K562 (cell line): ENCODE measurements around the gene MARK2. TPM values are rescaled to one million over a fixed set of nuclear protein-coding genes. Genes with fewer than 3 reads are reported as not detected.

Experiments used
- BCL6 ChIP-seq: fragments of 250-450 bp; sonication (Bioruptor Pico); IDR thresholded peaks from 2 replicates; pipeline ENCODE4 v1.4.0; 2020
- CHD1 ChIP-seq: fragments of 200-600 bp; sonication (generic); IDR thresholded peaks from one replicate; pipeline ENCODE4 v1.6.1; 2012; ENCODE audit warnings: mild to moderate bottlenecking, moderate library complexity, low read length, inconsistent platforms
- CREB3 ChIP-seq: fragments of 450-650 bp; conservative IDR thresholded peaks from 2 replicates; pipeline ENCODE4 v1.6.1; 2016; ENCODE audit warnings: missing genetic modification characterization, low read depth, mild to moderate bottlenecking, missing compliant biosample characterization, moderate library complexity
- DEAF1 ChIP-seq: fragments of 450-650 bp; formaldehyde crosslinking; IDR thresholded peaks from 2 replicates; pipeline ENCODE4 v1.4.0; 2020; ENCODE audit warnings: mild to moderate bottlenecking, moderate library complexity
- FIP1L1 ChIP-seq: fragments of 200-400 bp; formaldehyde crosslinking; IDR thresholded peaks from 2 replicates; pipeline ENCODE4 v1.6.1; 2018; ENCODE audit warnings: mild to moderate bottlenecking, low read depth, low read length; ENCODE audit not compliant: poor library complexity, severe bottlenecking
- HDAC1 ChIP-seq, 2 experiments: fragments of 450-650 bp; IDR thresholded peaks; 2 replicates each; pipeline ENCODE4 v1.6.1; 2016 to 2017; ENCODE audit warnings: inconsistent platforms in 1 of 2, mild to moderate bottlenecking in 1 of 2, moderate library complexity in 1 of 2
- MAZ ChIP-seq, 2 experiments: fragments of 450-650 bp in 1 of 2; sonication (generic) in 1 of 2; formaldehyde crosslinking; IDR thresholded peaks in 1 of 2; conservative IDR thresholded peaks in 1 of 2; 2 replicates each; pipeline versions ENCODE4 v1.4.0 to v1.5.0; 2020; ENCODE audit warnings: mild to moderate bottlenecking in 1 of 2, missing genetic modification reagents in 1 of 2
- MTA3 ChIP-seq: fragments of 450-650 bp; formaldehyde crosslinking; IDR thresholded peaks from 2 replicates; pipeline ENCODE4 v1.6.1; 2017; ENCODE audit warnings: mild to moderate bottlenecking, borderline replicate concordance
- PCBP1 ChIP-seq: fragments of 200-400 bp; formaldehyde crosslinking; IDR thresholded peaks from 2 replicates; pipeline ENCODE4 v1.6.1; 2018; ENCODE audit warnings: mild to moderate bottlenecking, low read depth, low read length; ENCODE audit not compliant: poor library complexity, severe bottlenecking
- POLR3A ChIP-seq: IDR thresholded peaks from 2 replicates; pipeline ENCODE4 v1.6.1; 2011; ENCODE audit warnings: borderline replicate concordance, mild to moderate bottlenecking, moderate library complexity; ENCODE audit not compliant: insufficient read length, insufficient read depth; ENCODE audit errors: extremely low read depth
- RB1 ChIP-seq: fragments of 450-650 bp; IDR thresholded peaks from 2 replicates; pipeline ENCODE4 v1.6.1; 2017; ENCODE audit warnings: low read depth, mild to moderate bottlenecking
- RFX5 ChIP-seq: IDR thresholded peaks from 2 replicates; pipeline ENCODE4 v1.6.1; 2011; ENCODE audit warnings: low read depth, mild to moderate bottlenecking, improper control_type of control experiment, low read length
- SLC30A9 ChIP-seq: fragments of 250-450 bp; sonication (Bioruptor Pico); IDR thresholded peaks from 2 replicates; pipeline ENCODE4 v1.8.0; 2022; ENCODE audit warnings: mild to moderate bottlenecking, moderate library complexity
- SMARCC2 ChIP-seq: fragments of 450-650 bp; IDR thresholded peaks from 2 replicates; pipeline ENCODE4 v1.6.1; 2017; ENCODE audit warnings: antibody characterized with exemption, moderate library complexity, mild to moderate bottlenecking, low read depth
- SRSF3 ChIP-seq: fragments of 200-400 bp; formaldehyde crosslinking; IDR thresholded peaks from 2 replicates; pipeline ENCODE4 v1.6.1; 2016; ENCODE audit warnings: mild to moderate bottlenecking, low read length, moderate library complexity; ENCODE audit not compliant: insufficient read depth
- TAF1 ChIP-seq: IDR thresholded peaks from 2 replicates; pipeline ENCODE4 v1.6.1; 2011; ENCODE audit warnings: mild to moderate bottlenecking, low read length, moderate library complexity; ENCODE audit not compliant: insufficient read depth, control insufficient read depth, severe bottlenecking; ENCODE audit errors: extremely low read depth
- TCF3 ChIP-seq: sonication (generic); formaldehyde crosslinking; IDR thresholded peaks from 2 replicates; pipeline ENCODE4 v1.4.0; 2020; ENCODE audit warnings: mild to moderate bottlenecking, missing genetic modification reagents
- TSHZ1 ChIP-seq: fragments of 250-450 bp; sonication (Bioruptor Pico); IDR thresholded peaks from 2 replicates; pipeline ENCODE4 v1.4.0; 2020; ENCODE audit warnings: mild to moderate bottlenecking, moderate library complexity
- ZBED1 ChIP-seq: IDR thresholded peaks from 2 replicates; pipeline ENCODE4 v1.6.1; 2014
- ZBTB7A ChIP-seq: IDR thresholded peaks from 2 replicates; pipeline ENCODE4 v1.6.1; 2011; ENCODE audit warnings: low read depth, mild to moderate bottlenecking, low read length, moderate library complexity, borderline replicate concordance; ENCODE audit not compliant: control insufficient read depth
- polyA plus RNA-seq, 8 experiments: library from polyadenylated mRNA; depleted of rRNA in 4 of 8; stranded (reverse) in 5 of 8; unstranded in 3 of 8; fragments of >200 nt; fragmentation: Nextera tagmentation in 2 of 8; fragmentation: Illumina TruSeq in 1 of 8; extraction: Ambion mirVana in 2 of 8; extraction: Trizol in 1 of 8; gene quantifications; 2 replicates each; pipeline versions ENCODE4 v1.2.1 to v1.2.3, GENCODE V29; 2011 to 2014; ENCODE audit warnings: inconsistent platforms in 1 of 8, missing spikeins in 1 of 8
- total RNA-seq, 7 experiments: library from RNA; depleted of rRNA in 6 of 7; stranded (reverse); fragments of >200 nt in 6 of 7; fragmentation: Illumina TruSeq in 2 of 7; extraction: Trizol in 2 of 7; gene quantifications; 2 replicates each; pipeline versions ENCODE4 v1.2.1 to v1.2.3, GENCODE V29; 2011 to 2021; ENCODE audit warnings: low replicate concordance in 1 of 7

Gene MARK2
- total and polyA plus RNA-seq, 9 of the 15 experiments (the other 6 are each of a cell fraction or from before 2014, with no cell fraction given): 0.32 to 43.5 (median 15.1) TPM

GRCh38 chr11:63915961-63916836, 77.3 kb downstream of the MARK2 start (continued):
- TF ChIP-seq DEAF1 (CRISPR knock-in tag): no peak
- peak; percentile 63; the same call in 1 of the 2 replicates for TF ChIP-seq MTA3
- no peak for TF ChIP-seq FIP1L1
- TF ChIP-seq TAF1: no peak
- no peak for TF ChIP-seq CREB3 (tag)
- TF ChIP-seq SRSF3: no peak
- TF ChIP-seq SMARCC2: no peak
- TF ChIP-seq MAZ (CRISPR knock-in tag; conservative IDR thresholded peaks at IDR 0.05 in 1 of 2, IDR thresholded peaks at IDR 0.05 in 1 of 2): peak; percentile 28 to 65; a peak in 2 of 4 replicates
- peak; percentile 44; the same call in 1 of the 2 replicates for TF ChIP-seq RB1
- peak in 1 of 2 experiments; percentile 33; a peak in 1 of 4 replicates for TF ChIP-seq HDAC1 (IDR thresholded peaks at IDR 0.05)
- TF ChIP-seq POLR3A: no peak
- no peak for TF ChIP-seq TCF3 (CRISPR knock-in tag)
- no peak for TF ChIP-seq PCBP1
- no peak for TF ChIP-seq TSHZ1
- TF ChIP-seq ZBTB7A: peak; percentile 99
- no peak for TF ChIP-seq RFX5
- TF ChIP-seq SLC30A9 (CRISPR knock-in tag): no peak
- TF ChIP-seq CHD1: peak; percentile 44
- TF ChIP-seq ZBED1: no peak
- TF ChIP-seq BCL6 (CRISPR knock-in tag): no peak
